Measurements from ENCODE around the gene ABCB11. TPM values are rescaled to one million over a fixed set of nuclear protein-coding genes. Genes with fewer than 3 reads are reported as not detected.

ABCB11 gene
- total and polyA plus RNA-seq, 9 of the 15 experiments (the other 6 are each of a cell fraction or from before 2014, with no cell fraction given) = 0.04 to 0.51 (median 0.10) TPM; not detected in 1

- no peak for TF ChIP-seq PBX2 (CRISPR knock-in tag; IDR thresholded peaks at IDR 0.05; ENCODE audit: low read depth)
- peak; percentile 45; the same call in 1 of the 2 replicates for TF ChIP-seq PBX2 (tag; conservative IDR thresholded peaks at IDR 0.05; ENCODE audit: low read depth)
- no peak for TF ChIP-seq JUNB (CRISPR knock-in tag; conservative IDR thresholded peaks at IDR 0.05)
- no peak for TF ChIP-seq ZNF76 (CRISPR knock-in tag; IDR thresholded peaks at IDR 0.05; ENCODE audit: borderline replicate concordance)
- no peak for TF ChIP-seq ZNF583 (CRISPR knock-in tag; IDR thresholded peaks at IDR 0.05)
- TF ChIP-seq ZFP30 (CRISPR knock-in tag; IDR thresholded peaks at IDR 0.05; ENCODE audit: borderline replicate concordance) = no peak
- TF ChIP-seq MECOM (CRISPR knock-in tag; IDR thresholded peaks at IDR 0.05) = no peak
- TF ChIP-seq HMBOX1 (IDR thresholded peaks at IDR 0.05) = no peak
These were observed 104.3 kb downstream of the ABCB11 start (continued) for GRCh38 chr2:168926621-168927386.
